Right cardiac atrium (tissue), 5 donors: ENCODE data around the gene GPR158. TPM values are rescaled to one million over a fixed set of nuclear protein-coding genes. Genes with fewer than 3 reads are reported as not detected.

Experiments
- ATAC-seq, 2 donors: fragments of 200-7000 bp; cut with Tn5 transposase; one replicate each; pipeline versions ENCODE4 v1.8.0 to v1.9.1; 2020; ENCODE audit warnings: moderate library complexity in 2 of 2, mild to moderate bottlenecking in 1 of 2
- DNase-seq, 3 donors: peaks; one replicate each; pipeline ENCODE4 v3.0.0-alpha.2; 2020
- H3K27ac ChIP-seq: one replicate; pipeline ENCODE4 v1.5.1; 2013; ENCODE audit warnings: mild to moderate bottlenecking, low read length, control low read depth, moderate library complexity
- H3K27me3 ChIP-seq: one replicate; pipeline ENCODE4 v1.6.1; 2013; ENCODE audit not compliant: control insufficient read depth, insufficient read depth
- H3K4me1 ChIP-seq: one replicate; pipeline ENCODE4 v1.6.1; 2013; ENCODE audit warnings: low read length; ENCODE audit not compliant: control insufficient read depth, insufficient read depth
- H3K4me3 ChIP-seq: one replicate; pipeline ENCODE4 v1.5.1; 2013; ENCODE audit warnings: low read length, control low read depth
- H3K9me3 ChIP-seq: one replicate; pipeline ENCODE4 v1.6.1; 2013; ENCODE audit warnings: low read length; ENCODE audit not compliant: control insufficient read depth
- WGBS: extraction: QIAGEN DNeasy Blood & Tissue Kit; methylation state at CpG from one replicate; pipeline ENCODE4 v1.1.7; 2013; 5-methylcytosine and 5-hydroxymethylcytosine counted together
- intact Hi-C, 4 donors: fragments of 100-400 bp; cut with DNase I; formaldehyde crosslinking; loops; one replicate each; pipeline versions ENCODE4 v1.11.0 to v1.14.0; 2022 to 2023
- polyA plus RNA-seq: library from polyadenylated mRNA; stranded (reverse); fragments of 200-250 nt; gene quantifications from one replicate; pipeline ENCODE4 v1.2.3, GENCODE V29; 2013
- total RNA-seq, 4 donors: library from RNA; stranded (reverse); fragmentation: NEBNext Ultra II Directional; extraction: Animal tissue kit (Norgen Biotek cat#: 25700); gene quantifications; one replicate each; pipeline ENCODE4 v1.2.1, GENCODE V29; 2021
- donor health status: healthy with polysubstance abuse.
- donor health status: DM: no; HTN: yes; CAD: no.
- donor health status: DM: no; HTN: no; CAD: no.
- donor health status: DM: no; HTN: yes; CAD: no; lungs with severe emphysema.
- donor health status: DM: yes; HTN: yes; CAD: no.

Gene GPR158
- total and polyA plus RNA-seq, 5 donors = 0.05 to 0.18 (median 0.08) TPM; not detected in 2

- H3K27me3 ChIP-seq = no peaks in the 10 kb centered on the region
- DNase-seq (no peak), ATAC-seq (no peak)
- H3K9me3 ChIP-seq = no peaks in the 10 kb centered on the region
- intact Hi-C loops = no loop called here
- 56% methylated on average over 1 of the region's 1 CpG for WGBS
- H3K4me1 ChIP-seq = no peaks in the 10 kb centered on the region
- no peak overlapping the region for H3K4me3 ChIP-seq
- no peak overlapping the region for H3K27ac ChIP-seq
Observed at GRCh38 chr10:25502453-25502852, 327.7 kb downstream of the GPR158 start.

- WGBS = 83% methylated on average over 3 of the region's 3 CpGs
- no peaks in the 10 kb centered on the region for H3K4me1 ChIP-seq
- no peak for ATAC-seq
Observed at GRCh38 chr10:25504306-25504705, 329.5 kb downstream of the GPR158 start.

GRCh38 chr10:25504838-25505237 lies 330.0 kb downstream of the GPR158 start:
- no peak for ATAC-seq
- Histone ChIP-seq H3K4me1 (no peaks in the 10 kb centered on the region), H3K27ac (no peak overlapping the region), H3K27me3 (no peaks in the 10 kb centered on the region), H3K9me3 (no peaks in the 10 kb centered on the region), H3K4me3 (no peak overlapping the region)
- no peak for DNase-seq
- intact Hi-C loops = no loop called here
- WGBS = 87% methylated on average over 3 of the region's 3 CpGs

More at GRCh38 chr10:25504306-25504705, 329.5 kb downstream of the GPR158 start:
- DNase-seq = no peak
- H3K27me3 ChIP-seq = no peaks in the 10 kb centered on the region
- no peak overlapping the region for H3K4me3 ChIP-seq
- no peaks in the 10 kb centered on the region for H3K9me3 ChIP-seq
- intact Hi-C loops = no loop called here
- H3K27ac ChIP-seq = no peak overlapping the region

- H3K4me3 ChIP-seq = no peak overlapping the region
- no peak for ATAC-seq
- 79% methylated on average over 3 of the region's 3 CpGs for WGBS
- no peaks in the 10 kb centered on the region for H3K4me1 ChIP-seq
- no peaks in the 10 kb centered on the region for H3K9me3 ChIP-seq
- no peak overlapping the region for H3K27ac ChIP-seq
- H3K27me3 ChIP-seq = no peaks in the 10 kb centered on the region
- intact Hi-C loops = no loop called here
- DNase-seq = no peak
Observed at GRCh38 chr10:25505466-25505865, 330.7 kb downstream of the GPR158 start.

GRCh38 chr10:25506821-25507335 lies 332.1 kb downstream of the GPR158 start:
- ATAC-seq (no peak), DNase-seq (no peak)
- H3K27ac ChIP-seq = no peak overlapping the region
- H3K9me3 ChIP-seq = no peaks in the 10 kb centered on the region
- 42% methylated on average over 2 of the region's 2 CpGs for WGBS
- intact Hi-C loops = no loop called here
- H3K27me3 ChIP-seq = no peaks in the 10 kb centered on the region
- no peak overlapping the region for H3K4me3 ChIP-seq
- H3K4me1 ChIP-seq = no peaks in the 10 kb centered on the region

GRCh38 chr10:25508112-25508815 lies 333.5 kb downstream of the GPR158 start:
- 66% methylated on average over 5 of the region's 5 CpGs for WGBS
- Histone ChIP-seq H3K27me3 (no peaks in the 10 kb centered on the region), H3K4me3 (no peak overlapping the region), H3K9me3 (no peaks in the 10 kb centered on the region), H3K27ac (no peak overlapping the region), H3K4me1 (no peaks in the 10 kb centered on the region)
- ATAC-seq (no peak), DNase-seq (no peak)
- intact Hi-C loops = no loop called here

GRCh38 chr10:25509151-25509550 lies 334.4 kb downstream of the GPR158 start:
- no peak overlapping the region for H3K4me3 ChIP-seq
- H3K4me1 ChIP-seq = no peaks in the 10 kb centered on the region
- no peak for ATAC-seq
- H3K27me3 ChIP-seq = no peaks in the 10 kb centered on the region
- intact Hi-C loops = no loop called here
- 74% methylated on average over 6 of the region's 6 CpGs for WGBS
- no peaks in the 10 kb centered on the region for H3K9me3 ChIP-seq
- no peak for DNase-seq
- no peak overlapping the region for H3K27ac ChIP-seq

GRCh38 chr10:25522294-25522693 lies 347.5 kb downstream of the GPR158 start:
- Histone ChIP-seq H3K9me3 (no peaks in the 10 kb centered on the region), H3K4me1 (no peaks in the 10 kb centered on the region), H3K27me3 (no peaks in the 10 kb centered on the region), H3K27ac (no peak overlapping the region), H3K4me3 (no peak overlapping the region)
- ATAC-seq (no peak), DNase-seq (no peak)
- intact Hi-C loops = no loop called here
- WGBS = 82% methylated on average over 2 of the region's 2 CpGs

- DNase-seq (no peak), ATAC-seq (no peak)
- no peaks in the 10 kb centered on the region for H3K9me3 ChIP-seq
- H3K27me3 ChIP-seq = no peaks in the 10 kb centered on the region
- intact Hi-C loops = no loop called here
- H3K4me3 ChIP-seq = no peak overlapping the region
- H3K4me1 ChIP-seq = no peaks in the 10 kb centered on the region
- no peak overlapping the region for H3K27ac ChIP-seq
- WGBS = 82% methylated on average over 4 of the region's 4 CpGs
Observed at GRCh38 chr10:25522946-25523608, 348.3 kb downstream of the GPR158 start.

GRCh38 chr10:25530306-25530705 lies 355.5 kb downstream of the GPR158 start:
- H3K4me3 ChIP-seq = no peak overlapping the region
- WGBS = 79% methylated on average over 7 of the region's 7 CpGs
- H3K4me1 ChIP-seq = no peaks in the 10 kb centered on the region
- DNase-seq (no peak), ATAC-seq (no peak)
- H3K27ac ChIP-seq = no peak overlapping the region
- H3K27me3 ChIP-seq = no peaks in the 10 kb centered on the region
- intact Hi-C loops = no loop called here
- no peaks in the 10 kb centered on the region for H3K9me3 ChIP-seq

- intact Hi-C loops = no loop called here
- Histone ChIP-seq H3K4me1 (no peaks in the 10 kb centered on the region), H3K9me3 (no peaks in the 10 kb centered on the region), H3K27ac (no peak overlapping the region), H3K4me3 (no peak overlapping the region), H3K27me3 (no peaks in the 10 kb centered on the region)
- ATAC-seq = no peak
- 63% methylated on average over 5 of the region's 5 CpGs for WGBS
- DNase-seq = no peak
Observed at GRCh38 chr10:25531457-25532061, 356.8 kb downstream of the GPR158 start.
